RWPE2 (cell line): Measurements from ENCODE around the gene DIS3L.
"Not testable (repeated sequence)": the region's sequence is repeated elsewhere in the genome, so short reads cannot be mapped to it uniquely, and the experiment has no call there.

Experiments used
- ATAC-seq: fragments of 200-7000 bp; cut with Tn5 transposase; 3 replicates; pipeline ENCODE4 v1.9.1; 2021; ENCODE audit warnings: low read depth
- DNase-seq: peaks from one replicate; pipeline ENCODE4 v3.0.0-alpha.2; 2020; ENCODE audit warnings: low spot score
- H3K27ac ChIP-seq: fragments of 450-650 bp; 2 replicates; pipeline ENCODE4 v1.5.1; 2017; ENCODE audit warnings: mild to moderate bottlenecking; ENCODE audit not compliant: poor library complexity, severe bottlenecking
- H3K27me3 ChIP-seq: fragments of 250-450 bp; sonication (Bioruptor Pico); 2 replicates; pipeline ENCODE4 v1.5.1; 2021; ENCODE audit warnings: mild to moderate bottlenecking, moderate library complexity; ENCODE audit not compliant: insufficient read depth, poor library complexity, severe bottlenecking
- H3K36me3 ChIP-seq: fragments of 250-450 bp; sonication (Bioruptor Pico); 2 replicates; pipeline ENCODE4 v1.5.1; 2020; ENCODE audit warnings: low read depth, mild to moderate bottlenecking, moderate library complexity
- H3K4me1 ChIP-seq: fragments of 250-450 bp; sonication (Bioruptor Pico); 2 replicates; pipeline ENCODE4 v1.5.1; 2021; ENCODE audit warnings: mild to moderate bottlenecking, moderate library complexity; ENCODE audit not compliant: insufficient read depth, poor library complexity, severe bottlenecking
- H3K4me3 ChIP-seq: fragments of 250-450 bp; sonication (Bioruptor Pico); 2 replicates; pipeline ENCODE4 v1.5.1; 2021; ENCODE audit warnings: mild to moderate bottlenecking, moderate library complexity; ENCODE audit not compliant: severe bottlenecking
- H3K9me3 ChIP-seq: fragments of 250-450 bp; sonication (Bioruptor Pico); 2 replicates; pipeline ENCODE4 v1.5.1; 2021; ENCODE audit warnings: mild to moderate bottlenecking, moderate library complexity; ENCODE audit not compliant: severe bottlenecking
- TF ChIP-seq, protein P1 (sequence below): fragments of 450-650 bp; IDR thresholded peaks from one replicate; pipeline ENCODE4 v1.5.1; 2017; ENCODE audit warnings: mild to moderate bottlenecking, moderate library complexity; ENCODE audit not compliant: poor library complexity, severe bottlenecking

Gene DIS3L

DNA sequence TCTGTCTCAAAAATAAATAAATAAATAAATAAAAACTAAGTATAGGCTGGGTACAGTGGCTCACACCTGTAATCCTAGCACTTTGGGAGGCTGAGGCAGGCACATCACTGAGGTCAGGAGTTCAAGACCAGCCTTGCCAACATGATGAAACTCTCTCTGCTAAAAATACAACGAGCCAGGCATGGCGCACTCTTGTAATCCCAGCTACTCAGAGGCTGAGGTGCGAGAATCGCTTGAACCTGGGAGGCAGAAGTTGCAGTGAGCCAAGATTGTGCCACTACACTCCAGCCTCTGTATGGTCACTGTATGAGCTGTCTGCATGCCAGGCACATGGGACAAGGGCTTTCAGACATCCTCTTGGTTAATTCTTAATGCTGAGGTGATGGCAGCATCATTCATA, 34.4 kb downstream of the DIS3L start:
- Histone ChIP-seq H3K27me3 (no peaks in the 10 kb centered on the region), H3K27ac (no peak overlapping the region), H3K9me3 (no peaks in the 10 kb centered on the region), H3K36me3 (peaks cover 93% of the 10 kb centered on the region), H3K4me3 (no peak overlapping the region), H3K4me1 (no peaks in the 10 kb centered on the region)
- no peak for DNase-seq
- TF ChIP-seq, protein P1, sequence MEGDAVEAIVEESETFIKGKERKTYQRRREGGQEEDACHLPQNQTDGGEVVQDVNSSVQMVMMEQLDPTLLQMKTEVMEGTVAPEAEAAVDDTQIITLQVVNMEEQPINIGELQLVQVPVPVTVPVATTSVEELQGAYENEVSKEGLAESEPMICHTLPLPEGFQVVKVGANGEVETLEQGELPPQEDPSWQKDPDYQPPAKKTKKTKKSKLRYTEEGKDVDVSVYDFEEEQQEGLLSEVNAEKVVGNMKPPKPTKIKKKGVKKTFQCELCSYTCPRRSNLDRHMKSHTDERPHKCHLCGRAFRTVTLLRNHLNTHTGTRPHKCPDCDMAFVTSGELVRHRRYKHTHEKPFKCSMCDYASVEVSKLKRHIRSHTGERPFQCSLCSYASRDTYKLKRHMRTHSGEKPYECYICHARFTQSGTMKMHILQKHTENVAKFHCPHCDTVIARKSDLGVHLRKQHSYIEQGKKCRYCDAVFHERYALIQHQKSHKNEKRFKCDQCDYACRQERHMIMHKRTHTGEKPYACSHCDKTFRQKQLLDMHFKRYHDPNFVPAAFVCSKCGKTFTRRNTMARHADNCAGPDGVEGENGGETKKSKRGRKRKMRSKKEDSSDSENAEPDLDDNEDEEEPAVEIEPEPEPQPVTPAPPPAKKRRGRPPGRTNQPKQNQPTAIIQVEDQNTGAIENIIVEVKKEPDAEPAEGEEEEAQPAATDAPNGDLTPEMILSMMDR: no peak
- no peak for ATAC-seq

DNA sequence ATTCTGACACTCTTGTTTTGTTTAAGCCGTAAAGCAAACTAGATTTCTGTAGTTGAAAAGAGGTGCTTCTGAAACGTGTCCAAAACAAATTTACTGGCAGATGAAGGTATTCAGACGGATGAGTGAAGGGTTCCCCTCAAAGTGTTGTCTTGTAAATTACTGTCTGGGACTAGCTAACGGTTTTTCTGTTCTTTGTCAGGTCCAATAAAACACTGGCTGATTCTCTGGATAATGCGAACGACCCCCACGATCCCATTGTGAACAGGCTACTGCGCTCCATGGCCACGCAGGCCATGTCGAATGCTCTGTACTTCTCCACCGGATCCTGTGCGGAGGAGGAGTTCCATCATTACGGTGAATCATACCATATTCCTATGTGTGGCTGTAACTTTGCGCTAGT, 35.4 kb downstream of the DIS3L start:
- H3K27ac ChIP-seq: no peak overlapping the region
- ATAC-seq: no peak
- peaks cover 93% of the 10 kb centered on the region for H3K36me3 ChIP-seq
- TF ChIP-seq, protein P1: no peak
- DNase-seq: no peak
- no peaks in the 10 kb centered on the region for H3K9me3 ChIP-seq
- no peak overlapping the region for H3K4me3 ChIP-seq
- no peaks in the 10 kb centered on the region for H3K27me3 ChIP-seq
- no peaks in the 10 kb centered on the region for H3K4me1 ChIP-seq

DNA sequence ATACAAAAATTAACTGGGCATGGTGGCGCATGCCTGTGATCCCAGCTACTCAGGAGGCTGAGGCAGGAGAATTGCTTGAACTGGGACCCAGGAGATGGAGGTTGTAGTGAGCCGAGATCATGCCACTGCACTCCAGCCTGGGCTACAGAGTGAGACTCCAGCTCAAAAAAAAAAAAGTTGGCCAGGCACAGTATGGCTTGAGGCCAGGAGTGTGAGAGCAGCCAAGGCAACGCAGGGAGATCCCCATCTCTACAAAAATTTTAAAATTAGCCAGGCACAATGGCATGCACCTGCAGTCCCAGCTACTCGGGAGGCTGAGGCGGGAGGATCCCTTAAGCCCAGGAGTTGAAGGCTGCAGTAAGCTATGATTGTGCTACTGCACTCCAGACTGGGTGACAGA, 55.2 kb downstream of the DIS3L start:
- H3K36me3 ChIP-seq: peaks cover 95% of the 10 kb centered on the region
- H3K4me1 ChIP-seq, H3K27me3 ChIP-seq: not testable (repeated sequence)

DNA sequence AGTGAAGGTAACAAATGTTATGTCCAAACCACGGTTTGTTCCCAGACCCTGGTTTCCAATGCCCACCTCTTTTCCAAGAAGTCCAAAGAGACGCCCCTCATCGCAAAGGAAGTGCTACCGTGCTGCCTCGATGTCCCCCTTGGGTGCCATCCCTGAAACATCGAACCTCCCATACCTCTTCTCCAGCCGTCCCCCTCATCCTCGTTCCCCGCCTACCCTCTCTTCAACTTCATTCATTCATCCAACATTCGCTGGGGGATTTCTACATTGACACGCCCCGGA, 62.6 kb downstream of the DIS3L start:
- TF ChIP-seq, protein P1: no peak
- H3K9me3 ChIP-seq: no peaks in the 10 kb centered on the region
- peak overlapping the region; percentile 53 for H3K27ac ChIP-seq
- DNase-seq: no peak
- ATAC-seq: no peak
- no peaks in the 10 kb centered on the region for H3K27me3 ChIP-seq
- H3K36me3 ChIP-seq: peaks cover 31% of the 10 kb centered on the region
- peaks cover 20% of the 10 kb centered on the region for H3K4me1 ChIP-seq
- H3K4me3 ChIP-seq: peak overlapping the region; percentile 62

More for the DNA sequence above, 55.2 kb downstream of the DIS3L start:
- H3K27ac ChIP-seq, H3K9me3 ChIP-seq, H3K4me3 ChIP-seq, DNase-seq, ATAC-seq: not testable (repeated sequence)

DNA sequence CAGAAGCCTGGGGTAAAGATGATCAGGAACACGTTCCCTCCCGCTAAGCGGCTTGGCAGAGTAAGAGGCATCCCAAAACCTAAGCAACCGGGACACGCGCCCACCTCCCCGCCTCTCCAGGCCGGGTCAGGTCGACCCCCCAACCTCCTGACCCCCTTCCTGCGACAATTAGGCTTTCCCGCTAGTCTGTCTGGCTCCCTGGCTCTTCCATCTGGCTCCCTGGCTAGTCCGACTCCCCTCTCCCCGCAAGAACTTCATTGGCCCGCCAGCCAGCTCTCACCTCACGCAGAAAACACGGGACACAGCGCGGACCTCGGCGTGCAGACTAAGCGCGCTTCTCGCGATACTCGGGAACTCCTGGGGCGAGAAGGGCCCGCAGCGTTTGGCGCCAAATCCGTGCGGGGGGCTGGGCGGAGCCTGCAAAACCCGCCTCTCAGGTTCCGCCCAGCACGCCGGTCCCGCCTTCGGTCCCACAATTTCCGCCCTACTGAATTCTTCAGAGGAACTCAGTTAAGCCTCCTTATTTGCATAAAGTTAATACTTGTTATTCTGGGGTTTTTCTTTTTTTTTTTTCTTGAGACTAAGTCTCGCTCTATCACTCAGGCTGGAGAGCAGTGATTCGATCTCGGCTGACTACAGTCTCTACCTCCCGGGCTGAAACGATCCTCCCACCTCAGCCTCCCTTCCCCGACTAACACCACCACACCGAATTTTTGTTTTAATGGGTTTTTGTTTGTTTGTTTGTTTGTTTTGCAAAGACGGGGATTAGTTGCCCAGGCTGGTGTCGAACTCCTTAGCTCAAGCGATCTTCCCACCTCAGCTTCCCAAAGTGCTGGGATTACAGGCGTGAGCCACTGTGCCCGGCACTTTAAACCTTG, 63.2 kb downstream of the DIS3L start, which contains the start of gene TIPIN:
TIPIN (minus strand) TSS at position 327 of the 878 bp plus-strand sequence. CDS start 3,738 bp downstream, outside the sequence.
- peak; percentile 89 for ATAC-seq
- DNase-seq: peak; percentile 98
- TF ChIP-seq, protein P1: no peak

More for the DNA sequence above, 63.2 kb downstream of the DIS3L start, which contains the start of gene TIPIN:
- peak within 1 kb of the TSS; percentile 62 for H3K4me3 ChIP-seq
- peaks cover 20% of the 10 kb centered on the region for H3K4me1 ChIP-seq
- H3K27ac ChIP-seq: peak within 1 kb of the TSS; percentile 53
- H3K36me3 ChIP-seq: peaks cover 25% of the 10 kb centered on the region
- H3K9me3 ChIP-seq: no peaks in the 10 kb centered on the region
- H3K27me3 ChIP-seq: no peaks in the 10 kb centered on the region
